ENCODE results near the gene KRTAP5-5.
"Not testable (repeated sequence)": the region's sequence is repeated elsewhere in the genome, so short reads cannot be mapped to it uniquely, and the experiment has no call there.

KRTAP5-5 gene

GRCh38 chr11:1642288-1643145 is 12.9 kb downstream of the KRTAP5-5 start:
- DNase-seq (ENCODE audit: low read depth) = no peak

GRCh38 chr11:1643146-1643690 is 13.6 kb downstream of the KRTAP5-5 start:
- DNase-seq (ENCODE audit: low read depth) = no peak

GRCh38 chr11:1644601-1645356 is 15.2 kb downstream of the KRTAP5-5 start:
- no peak for DNase-seq (ENCODE audit: low read depth)

GRCh38 chr11:1645357-1645821 is 15.8 kb downstream of the KRTAP5-5 start:
- no peak for DNase-seq (ENCODE audit: low read depth)

GRCh38 chr11:1646540-1646939 is 17.0 kb downstream of the KRTAP5-5 start:
- not testable (repeated sequence) for DNase-seq (ENCODE audit: low read depth)

GRCh38 chr11:1647901-1648652 is 18.5 kb downstream of the KRTAP5-5 start:
- DNase-seq (ENCODE audit: low read depth) = no peak

GRCh38 chr11:1648653-1649420 is 19.3 kb downstream of the KRTAP5-5 start:
- DNase-seq (ENCODE audit: low read depth) = no peak

GRCh38 chr11:1650034-1650917 is 20.7 kb downstream of the KRTAP5-5 start:
- DNase-seq (ENCODE audit: low read depth) = no peak

GRCh38 chr11:1650918-1651262 is 21.3 kb downstream of the KRTAP5-5 start:
- no peak for DNase-seq (ENCODE audit: low read depth)

GRCh38 chr11:1651411-1651980 is 21.9 kb downstream of the KRTAP5-5 start:
- no peak for DNase-seq (ENCODE audit: low read depth)

GRCh38 chr11:1652026-1652425 is 22.5 kb downstream of the KRTAP5-5 start:
- no peak for DNase-seq (ENCODE audit: low read depth)

- no peak for DNase-seq (ENCODE audit: low read depth)
These were observed 22.8 kb downstream of the KRTAP5-5 start for GRCh38 chr11:1652442-1652770.

- peak; percentile 24 for DNase-seq (ENCODE audit: low read depth)
These were observed 23.4 kb downstream of the KRTAP5-5 start for GRCh38 chr11:1652771-1653540.

- no peak for DNase-seq (ENCODE audit: low read depth)
These were observed 24.2 kb downstream of the KRTAP5-5 start for GRCh38 chr11:1653541-1654387.

- DNase-seq (ENCODE audit: low read depth) = no peak
These were observed 25.0 kb downstream of the KRTAP5-5 start for GRCh38 chr11:1654388-1655167.

GRCh38 chr11:1655168-1656060 is 25.8 kb downstream of the KRTAP5-5 start:
- no peak for DNase-seq (ENCODE audit: low read depth)

- DNase-seq (ENCODE audit: low read depth) = no peak
These were observed 26.5 kb downstream of the KRTAP5-5 start for GRCh38 chr11:1656061-1656441.
